HG02943 (cell line): ENCODE results near the gene SNN.
A peak's percentile ranks its signal among the peaks of the same experiment; 100 is the strongest.

Source experiments
- ATAC-seq: cut with Tn5 transposase; IDR thresholded peaks from one replicate; pipeline ENCODE4 v1.9.1; 2021; ENCODE audit warnings: mild to moderate bottlenecking, low read depth, moderate library complexity; ENCODE audit not compliant: unreplicated experiment

Gene SNN

DNA sequence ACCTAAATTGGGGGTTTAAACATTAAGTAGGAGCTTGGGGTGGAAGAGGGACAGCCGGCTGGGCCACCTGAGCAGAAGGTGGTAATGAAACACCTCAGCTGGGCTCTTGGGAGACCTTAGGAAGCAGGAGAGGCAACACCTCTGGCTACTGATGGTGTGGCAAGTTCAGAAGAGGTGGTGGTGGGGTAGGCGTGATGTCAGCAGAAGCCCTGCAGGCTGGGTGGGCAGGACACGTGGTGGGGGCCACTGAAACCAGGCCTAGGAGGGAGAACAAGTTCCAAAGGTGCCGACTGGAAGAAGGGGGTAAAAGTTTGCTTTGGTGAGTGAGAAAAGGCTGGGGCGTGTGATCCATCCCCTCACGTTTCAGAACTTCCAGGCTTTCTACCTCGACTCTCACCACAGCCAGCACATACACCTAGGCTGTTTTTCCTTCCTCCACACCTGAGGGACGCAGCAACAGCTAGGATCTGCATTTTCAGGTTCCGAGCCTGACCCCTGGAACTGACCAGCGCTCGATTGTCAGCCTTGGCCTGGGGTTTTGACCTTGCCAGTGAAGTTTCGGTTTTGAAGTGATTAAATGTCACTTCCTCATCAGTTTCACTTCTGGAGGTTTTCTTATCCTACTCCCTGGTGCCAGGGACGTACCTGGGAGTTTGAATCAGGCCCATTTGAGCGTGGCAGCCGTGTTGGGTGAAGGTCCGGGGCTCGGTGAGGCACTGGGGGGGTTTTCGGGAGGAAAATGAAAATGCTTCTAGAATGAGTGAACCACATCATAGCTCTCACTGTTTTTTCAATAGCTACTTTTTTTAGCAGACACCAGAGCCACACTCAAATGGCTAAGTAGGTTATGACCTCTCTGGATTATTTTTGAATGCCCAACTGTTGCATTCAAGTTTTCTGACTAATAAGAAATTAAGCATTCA lies 10.0 kb downstream of the SNN start:
- no peak for ATAC-seq

DNA sequence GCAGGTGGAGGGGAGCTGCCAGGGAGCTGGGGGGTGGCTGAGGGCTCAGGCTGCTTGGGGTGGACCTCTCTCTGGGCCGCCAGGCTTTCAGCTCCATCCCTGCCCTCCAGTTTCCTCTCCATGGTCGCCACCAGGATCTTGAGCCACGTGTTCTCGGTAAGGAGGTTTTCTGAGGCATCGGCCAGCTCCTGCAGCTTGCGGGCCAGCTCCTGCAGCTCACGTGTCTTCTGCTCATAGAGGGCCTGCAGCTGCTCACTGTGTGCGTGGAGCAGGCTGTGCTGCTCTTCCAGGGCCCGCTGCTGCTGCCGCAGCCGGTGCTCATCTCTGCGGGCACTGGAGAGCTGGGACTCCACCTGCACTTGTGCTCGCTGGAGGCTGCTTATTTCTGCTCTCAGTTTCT lies 11.0 kb downstream of the SNN start:
- no peak for ATAC-seq

DNA sequence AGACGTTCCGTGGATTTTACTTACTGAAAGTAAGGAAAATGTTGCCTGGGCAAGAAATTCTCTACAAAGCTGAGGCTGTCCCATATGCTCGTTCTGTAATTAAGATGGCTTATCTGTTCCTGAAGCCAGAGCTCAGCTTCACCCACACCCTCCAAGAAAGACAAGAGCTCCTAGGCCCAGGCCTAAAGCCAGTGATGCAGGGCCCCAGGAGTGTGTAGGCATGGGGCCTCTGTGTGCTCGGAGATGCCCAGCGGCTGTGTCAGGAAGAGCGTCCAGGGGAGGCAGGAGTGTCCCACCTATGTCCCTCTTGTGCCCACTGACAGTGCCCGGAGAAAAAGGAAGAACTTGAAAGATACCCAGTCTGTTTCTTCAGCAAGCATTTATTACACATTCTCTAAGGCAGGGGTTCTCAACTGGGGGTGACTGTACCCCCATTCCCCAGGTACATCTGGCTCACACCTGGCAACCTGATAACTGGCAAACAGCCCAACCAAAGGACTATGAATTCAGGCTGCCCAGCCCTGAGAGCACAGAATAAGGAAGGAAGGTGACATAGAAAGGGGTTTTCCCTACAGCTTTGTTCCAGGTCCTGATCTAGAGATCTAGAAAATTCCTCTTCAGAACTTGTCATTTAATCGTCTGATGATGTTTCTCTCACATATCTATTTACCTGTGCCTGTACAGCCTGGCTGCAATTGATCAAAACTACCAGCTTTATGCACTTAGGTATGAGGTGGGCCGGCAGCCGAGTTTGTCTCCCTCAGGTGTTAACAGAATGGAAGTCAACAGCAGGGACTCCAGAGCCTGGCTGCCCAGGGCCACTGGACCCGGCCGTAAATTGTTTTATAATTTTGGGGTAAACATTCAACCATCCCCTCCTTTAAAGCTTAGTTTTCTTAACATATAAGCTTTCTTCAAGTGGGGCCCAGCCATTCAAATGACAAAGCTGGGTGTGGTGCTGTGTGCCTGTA lies 12.0 kb downstream of the SNN start:
- ATAC-seq: no peak

DNA sequence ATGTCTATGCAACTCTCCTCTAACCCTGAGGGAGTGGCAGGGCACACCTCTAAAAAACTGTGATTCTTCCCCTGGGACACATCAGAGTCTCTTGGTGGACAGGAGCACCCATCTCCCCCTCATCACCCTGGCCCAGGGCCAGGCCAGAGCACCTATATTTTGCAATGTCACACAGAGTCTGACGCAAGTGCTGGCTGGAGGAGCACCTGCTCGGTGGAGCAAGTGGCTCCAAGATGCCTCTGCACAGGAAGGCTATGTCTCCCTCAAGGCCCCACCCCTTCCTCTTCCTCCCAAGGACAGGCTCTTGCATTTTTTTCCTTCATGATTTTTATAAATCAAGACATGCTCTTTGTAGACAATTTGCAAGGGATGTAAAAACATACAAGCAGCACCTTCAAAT lies 13.3 kb downstream of the SNN start:
- no peak for ATAC-seq

DNA sequence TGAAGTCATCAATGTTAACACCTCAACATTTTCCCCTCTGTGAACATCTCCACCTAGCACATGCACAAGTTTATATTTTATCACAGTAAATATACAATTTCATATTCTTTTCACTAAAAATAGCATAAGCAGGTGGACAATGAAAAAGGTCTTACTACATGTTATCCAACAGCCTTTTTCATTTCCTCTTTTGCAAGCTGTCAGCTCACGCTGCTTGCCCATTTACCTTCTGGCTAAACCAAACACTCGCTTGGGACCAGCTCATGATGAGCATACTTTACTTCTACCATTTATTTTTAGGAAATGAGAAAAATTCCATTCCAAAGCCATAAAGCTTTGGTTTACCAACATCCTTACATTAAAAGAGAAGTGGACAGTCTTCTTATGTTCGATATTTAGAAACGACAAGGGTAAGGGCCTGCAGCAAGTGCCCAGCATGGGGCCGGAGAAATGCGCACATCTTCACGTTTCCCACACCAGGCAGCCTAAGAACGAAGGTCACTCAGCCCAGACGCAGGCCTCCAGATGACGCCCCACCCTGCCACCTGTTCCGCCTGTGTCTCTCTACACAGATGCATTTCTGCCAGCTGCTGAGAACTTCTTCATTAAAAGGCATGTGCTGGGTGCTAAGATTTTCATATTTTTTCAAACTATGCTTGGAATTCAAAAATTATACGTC lies 13.9 kb downstream of the SNN start:
- ATAC-seq: no peak

DNA sequence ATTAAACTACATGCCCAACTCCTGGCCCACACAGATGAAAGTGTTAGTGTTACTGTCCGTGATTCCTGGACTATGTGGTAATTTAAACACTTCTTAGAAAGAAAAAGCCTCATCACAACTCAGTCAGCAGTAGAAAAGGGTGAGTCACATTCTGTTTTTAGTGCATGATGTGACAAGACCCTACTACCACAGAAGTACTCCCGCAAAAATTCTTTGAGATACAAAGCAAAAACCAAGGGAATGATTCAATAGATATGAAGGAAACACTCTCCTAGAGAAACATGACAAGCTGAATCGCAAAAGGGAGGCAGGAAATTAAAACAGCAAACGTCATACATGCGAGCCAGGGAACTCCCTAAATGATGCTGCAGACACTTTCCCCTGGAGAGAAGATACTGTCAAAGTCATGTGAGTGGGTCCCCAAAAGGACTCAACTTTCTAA lies 14.4 kb downstream of the SNN start:
- ATAC-seq: no peak

DNA sequence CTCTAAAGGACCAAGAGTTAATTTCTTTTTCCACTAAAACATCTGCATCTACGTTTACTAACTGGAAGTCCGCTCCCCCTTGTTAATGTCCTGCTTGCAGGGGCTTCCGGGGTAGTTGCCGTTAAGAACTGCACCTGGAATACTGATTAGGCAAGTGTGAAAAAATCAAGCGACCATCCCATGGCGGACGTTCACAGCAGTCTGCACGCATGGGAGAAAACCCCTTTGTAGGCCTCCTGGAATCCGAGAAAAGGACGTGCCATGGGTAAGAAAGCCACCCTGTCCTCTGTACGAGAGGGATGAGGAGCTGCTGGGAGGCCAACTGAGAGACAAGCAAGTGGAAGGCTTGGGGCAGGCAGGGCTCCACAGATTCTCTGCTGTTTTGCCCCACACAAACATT lies 14.9 kb downstream of the SNN start:
- no peak for ATAC-seq

DNA sequence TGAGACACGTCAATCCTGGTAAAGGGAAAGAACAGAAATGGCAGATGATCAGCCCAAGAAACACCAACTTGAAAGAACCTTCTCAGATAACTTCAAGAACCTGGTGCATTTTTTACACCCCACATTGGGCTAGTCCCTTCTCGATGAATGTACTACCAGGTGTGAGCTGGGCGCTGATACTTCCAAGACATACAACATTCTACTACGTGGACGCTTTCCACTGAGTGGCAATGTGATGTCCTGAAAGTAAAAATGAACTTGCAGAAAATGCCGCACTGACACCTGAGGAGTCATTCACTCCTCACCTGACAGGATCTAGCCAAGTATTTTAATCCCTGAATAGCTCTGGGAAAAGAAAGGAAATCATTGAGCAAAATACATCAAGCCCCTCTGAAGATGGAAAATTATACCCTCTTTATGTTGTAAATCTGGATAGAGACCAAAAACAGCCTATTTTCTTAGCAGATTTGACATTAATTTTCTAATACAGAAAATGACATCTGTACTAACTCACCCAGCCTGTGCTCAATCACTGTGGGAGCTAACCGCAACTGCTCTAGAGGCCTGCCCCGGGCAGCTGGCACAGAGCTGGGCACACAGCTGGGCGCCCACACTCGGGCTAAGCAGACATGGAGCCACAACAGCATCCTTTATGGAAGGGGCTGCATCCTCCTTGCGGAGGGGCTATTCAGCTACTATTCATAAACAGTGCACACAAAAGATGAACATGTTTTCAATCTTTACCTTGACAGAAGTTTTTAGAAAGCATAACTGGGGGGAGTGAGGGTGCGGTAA lies 16.2 kb downstream of the SNN start:
- ATAC-seq: no peak

DNA sequence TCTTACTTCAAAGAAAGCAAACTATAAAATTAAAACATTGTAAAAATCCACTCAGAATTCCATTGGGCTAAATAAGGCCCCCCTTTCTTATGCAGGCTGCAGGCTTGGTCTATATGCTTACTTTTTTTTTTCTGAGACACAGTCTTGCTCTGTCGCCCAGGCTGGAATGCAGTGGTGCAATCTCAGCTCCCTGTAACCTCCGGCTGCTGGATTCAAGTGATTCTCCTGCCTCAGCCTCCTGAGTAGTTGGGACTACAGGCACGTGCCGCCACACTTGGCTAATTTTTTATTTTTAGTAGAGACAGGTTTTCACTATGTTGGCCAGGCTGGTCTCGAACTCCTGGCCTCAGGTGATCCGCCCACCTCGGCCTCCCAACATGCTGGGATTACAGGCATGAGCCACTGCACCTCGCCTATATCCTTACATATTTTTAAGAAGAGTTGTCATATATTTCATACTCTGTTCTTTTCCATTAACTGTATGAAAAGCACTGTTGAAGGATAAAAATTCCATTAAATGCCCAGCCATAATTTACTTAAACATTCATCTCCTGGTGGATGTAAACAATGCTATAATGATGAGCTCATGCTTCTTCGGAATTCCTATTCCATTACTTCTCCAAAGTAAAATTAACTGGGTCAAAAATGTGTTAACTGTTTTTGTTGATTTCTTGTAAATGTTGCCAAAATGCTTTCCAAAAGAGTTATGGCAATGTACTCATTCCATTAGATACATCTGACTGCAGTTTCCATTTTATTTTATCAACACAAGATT lies 17.8 kb downstream of the SNN start:
- no peak for ATAC-seq

DNA sequence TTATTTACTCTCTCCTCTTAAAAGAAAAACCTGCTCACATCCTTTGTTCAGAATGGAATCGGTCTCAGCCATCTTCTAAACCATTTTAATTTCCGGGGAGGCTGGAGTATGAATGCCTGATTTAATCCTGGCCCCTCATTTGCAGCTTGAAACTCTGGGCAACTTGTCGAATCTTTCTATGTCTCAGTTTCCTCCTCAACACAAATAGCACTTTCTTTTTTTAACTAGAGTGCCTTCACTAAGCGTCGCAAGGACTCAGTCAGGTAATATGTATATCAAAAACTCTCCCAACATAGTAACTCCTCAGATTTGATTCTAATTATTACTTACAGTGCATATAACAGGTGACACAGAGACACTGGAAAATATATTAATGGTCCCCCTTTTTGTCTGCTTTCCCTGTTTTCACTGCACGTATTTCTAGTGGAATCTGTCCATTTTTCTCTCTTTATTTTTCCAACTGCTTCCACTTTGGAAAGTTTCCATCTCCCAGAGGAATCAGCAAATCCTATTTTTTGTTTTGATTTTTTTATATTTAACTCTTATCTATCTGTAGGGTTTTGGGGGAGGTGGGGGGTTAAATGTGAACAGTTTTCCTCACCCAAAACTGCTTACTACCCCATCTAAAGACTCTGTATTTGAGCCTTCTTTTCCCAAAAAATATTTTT lies 18.6 kb downstream of the SNN start:
- ATAC-seq: no peak

DNA sequence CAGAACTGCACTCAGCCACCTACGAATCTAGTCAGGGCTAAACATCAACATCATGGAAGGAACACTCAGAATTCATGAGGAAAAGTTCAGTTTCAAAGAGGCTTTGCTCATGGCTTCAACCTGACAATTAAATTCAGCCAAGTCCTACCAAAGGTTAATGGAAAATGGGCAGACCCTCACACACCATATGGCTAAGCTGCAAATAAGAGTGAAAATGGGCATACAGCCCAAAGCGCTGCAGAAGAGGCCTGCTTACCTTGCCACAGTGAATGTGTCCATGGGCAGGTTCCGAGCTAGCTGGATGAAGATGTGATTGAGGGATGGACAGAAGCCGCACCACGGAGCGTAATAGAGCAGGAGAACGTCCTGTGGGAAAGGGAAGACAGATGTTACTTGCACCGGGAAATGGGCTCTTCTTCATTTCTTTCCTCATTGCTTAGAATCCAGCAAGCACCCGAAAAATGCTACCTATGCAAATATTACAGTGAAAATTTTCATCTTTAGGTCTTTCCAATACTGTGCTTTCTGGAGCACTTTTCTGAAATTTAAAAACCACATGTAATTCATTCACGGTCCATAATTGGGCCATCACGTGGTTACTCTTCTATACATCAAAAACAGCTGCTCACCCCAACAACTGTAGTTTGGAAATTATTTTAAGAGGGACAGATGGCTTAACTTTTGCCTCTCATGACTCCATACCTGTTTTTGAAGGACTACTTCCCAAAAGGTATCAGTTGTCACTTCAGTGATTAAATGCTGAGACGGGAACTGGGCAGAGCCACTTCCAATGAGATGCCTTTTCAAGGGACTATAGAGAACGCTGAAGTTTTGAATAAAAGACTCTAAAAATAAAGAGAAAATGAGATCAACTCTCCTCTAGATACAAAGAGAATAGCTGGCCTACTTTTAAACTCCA lies 19.6 kb downstream of the SNN start:
- no peak for ATAC-seq

DNA sequence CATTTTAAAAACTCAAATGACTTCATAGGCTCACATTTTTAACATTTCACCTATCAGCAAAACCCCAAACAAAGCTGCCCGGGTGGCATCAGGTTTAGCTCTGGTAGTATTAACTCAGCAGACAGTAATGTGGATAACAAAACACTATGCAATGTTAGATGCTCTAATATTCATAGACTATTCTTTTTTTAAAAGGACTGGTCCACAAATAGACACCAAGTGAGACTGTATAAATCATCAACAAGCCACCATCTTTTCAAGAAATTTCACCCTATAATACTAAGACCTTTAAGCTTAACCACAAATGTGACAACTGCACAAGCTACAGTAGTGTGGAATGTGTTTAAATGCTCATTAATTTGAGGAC lies 20.2 kb downstream of the SNN start:
- no peak for ATAC-seq

DNA sequence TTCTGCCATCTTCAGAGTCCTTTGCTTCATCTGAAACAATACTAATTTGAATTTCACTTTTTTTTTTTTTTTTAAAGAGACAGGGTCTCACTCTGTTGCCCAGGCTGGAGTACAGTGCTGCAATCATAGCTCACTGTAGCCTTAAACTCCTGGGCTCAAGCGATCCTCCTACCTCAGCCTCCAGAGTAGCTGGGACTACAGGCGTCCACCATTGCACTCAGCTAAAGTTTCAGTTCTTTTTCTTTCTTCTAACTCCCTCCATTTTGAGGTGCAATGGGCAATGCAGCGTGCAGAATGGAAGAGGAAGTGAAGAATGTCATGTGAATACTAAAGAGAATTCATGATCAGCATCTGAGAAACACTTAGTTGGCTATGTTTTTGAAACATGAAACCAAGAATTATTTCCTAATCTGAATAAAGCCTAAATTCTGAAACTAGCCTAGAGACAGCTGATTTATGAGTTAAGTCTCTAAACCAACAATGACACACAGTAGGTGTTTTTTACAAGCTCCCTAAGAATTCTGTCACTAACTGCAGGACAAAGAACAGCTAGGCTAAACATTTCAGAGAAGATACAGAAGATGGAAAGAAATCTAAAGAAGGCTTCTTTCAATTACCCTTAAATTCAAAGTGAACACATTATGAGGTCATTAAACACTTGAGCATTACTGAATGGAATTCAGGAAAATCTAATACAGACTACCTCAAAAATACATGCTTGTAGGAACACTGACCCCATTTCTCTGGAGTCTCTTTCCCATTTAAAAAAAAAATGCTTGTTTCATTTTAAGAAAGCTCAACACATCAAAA lies 21.0 kb downstream of the SNN start:
- ATAC-seq: peak; percentile 85

DNA sequence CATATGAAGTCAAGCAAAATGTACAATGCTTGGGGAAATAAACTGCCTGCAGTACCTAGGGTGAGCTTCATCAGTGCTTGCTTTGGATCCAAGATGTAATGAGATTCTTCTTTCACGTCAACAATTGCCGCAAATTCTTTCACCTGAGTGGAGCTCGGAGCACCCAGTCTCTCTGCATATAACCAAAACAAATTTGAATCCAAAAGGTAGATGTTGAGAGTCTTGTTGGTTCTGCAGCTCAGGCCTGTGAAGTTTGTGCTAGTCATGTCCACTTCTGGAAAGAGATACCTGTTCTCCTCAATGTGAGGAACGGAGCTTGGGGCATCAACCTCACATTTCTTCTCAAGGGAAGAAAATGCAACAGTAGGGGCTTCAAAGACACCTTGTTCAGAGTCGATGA lies 23.0 kb downstream of the SNN start:
- no peak for ATAC-seq

DNA sequence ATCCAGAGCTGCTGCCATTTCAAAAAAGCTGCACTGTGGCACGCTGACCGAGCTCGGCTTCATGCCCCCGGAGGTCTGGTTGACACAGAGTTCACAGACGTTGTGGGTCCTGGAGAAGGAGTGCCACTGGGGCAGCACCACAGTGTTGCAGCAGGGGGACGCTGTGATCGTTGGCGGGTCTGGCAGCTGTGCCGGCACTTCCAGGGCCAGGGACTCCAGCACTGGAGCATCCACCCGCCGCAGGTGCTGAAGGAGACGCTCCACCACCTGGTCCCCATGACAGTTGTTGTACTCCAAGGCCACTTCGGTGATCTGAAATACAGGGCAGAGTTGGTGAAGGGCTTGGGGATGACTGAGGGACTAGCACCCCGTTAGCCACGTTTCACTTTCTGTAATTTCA lies 23.5 kb downstream of the SNN start:
- no peak for ATAC-seq

DNA sequence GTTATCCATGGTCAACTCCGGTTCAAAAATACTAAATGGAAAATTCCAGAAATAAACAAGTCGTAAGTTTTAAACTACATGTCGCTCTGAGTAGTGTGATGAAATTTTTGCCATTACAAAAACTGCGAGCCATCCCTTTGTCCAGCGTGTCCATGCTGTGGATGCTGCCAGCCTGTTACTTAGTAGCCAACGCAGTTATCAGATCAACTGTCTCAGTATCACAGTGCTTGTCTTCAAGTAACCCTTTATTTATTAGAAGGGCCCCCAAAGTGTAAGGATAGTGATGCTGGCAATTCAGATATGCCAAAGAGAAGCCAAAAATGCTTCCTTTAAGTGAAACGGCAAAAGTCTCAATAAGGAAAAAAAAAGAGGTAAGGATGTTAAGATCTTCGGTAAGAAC lies 23.9 kb downstream of the SNN start:
- ATAC-seq: no peak

DNA sequence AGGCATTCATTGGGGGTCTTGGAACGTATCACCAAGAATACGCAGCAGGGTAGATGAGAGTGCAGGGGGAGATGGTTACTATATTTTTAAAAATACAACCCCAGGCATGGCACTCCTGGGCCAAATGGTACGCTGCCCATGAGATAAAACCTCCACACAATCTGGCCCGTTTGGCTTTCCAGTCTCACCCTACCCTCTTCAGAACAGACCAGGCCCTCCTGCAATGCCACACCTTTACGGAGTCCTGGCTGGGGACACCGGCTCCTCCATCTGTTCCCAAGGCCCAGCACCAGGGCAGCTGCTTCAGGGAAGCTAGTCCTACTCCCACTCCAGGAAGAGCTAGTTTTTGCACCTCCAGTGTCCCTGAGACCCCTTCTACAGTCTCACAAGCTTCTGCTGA lies 24.4 kb downstream of the SNN start:
- no peak for ATAC-seq
